Panc1 (cell line): Measurements from ENCODE around the gene C19orf12.

Experiments
- TCF7L2 ChIP-seq: IDR thresholded peaks from 2 replicates; pipeline ENCODE4 v1.6.1; 2011; ENCODE audit warnings: mild to moderate bottlenecking, low read depth, low read length, inconsistent platforms
- TF ChIP-seq, protein P1 (sequence below): fragments of 450-650 bp; IDR thresholded peaks from 2 replicates; pipeline ENCODE4 v1.5.1; 2017; ENCODE audit warnings: mild to moderate bottlenecking

DNA sequence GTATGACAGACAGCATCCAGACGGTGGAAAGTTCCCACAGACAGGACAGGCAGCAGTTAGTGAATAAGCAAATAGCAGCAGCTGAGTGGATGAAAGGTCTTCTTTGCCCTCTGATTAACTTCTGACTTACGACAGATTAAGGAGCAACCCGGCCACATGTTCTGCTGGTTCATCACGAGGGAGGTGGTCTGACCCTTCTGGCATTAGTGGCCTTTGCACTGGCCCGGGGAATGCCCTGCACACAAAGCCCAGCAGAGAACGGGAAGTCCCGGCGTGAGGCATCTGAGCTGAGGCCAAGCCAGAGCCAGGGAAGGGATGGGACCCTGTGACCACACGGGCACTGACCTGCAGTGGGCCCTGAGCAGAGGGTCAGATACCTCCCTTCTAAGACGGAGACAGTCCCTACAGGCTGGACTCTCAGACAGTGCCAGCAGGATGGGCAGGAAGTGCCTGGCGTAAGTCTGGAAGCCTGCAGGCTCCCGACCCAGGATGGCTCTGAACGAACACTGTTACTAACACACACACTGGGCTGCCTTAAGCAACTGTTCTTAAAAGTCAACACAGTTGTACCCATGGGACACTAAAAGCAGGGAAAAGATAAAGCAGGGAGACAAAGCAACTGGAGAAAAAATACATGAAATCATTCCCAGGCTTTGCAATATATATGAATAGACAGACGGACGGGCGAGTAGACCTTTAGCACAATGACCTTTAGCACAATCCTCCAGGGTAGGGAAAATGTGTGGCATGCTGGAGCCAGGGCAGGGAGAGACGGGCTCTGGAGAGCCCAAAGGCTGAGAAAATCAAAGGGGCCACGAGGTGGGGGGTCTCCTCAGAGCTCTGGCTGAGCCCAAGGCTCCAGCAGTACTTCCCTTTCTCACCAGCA, 6.3 kb downstream of the C19orf12 start:
- TF ChIP-seq, protein P1, sequence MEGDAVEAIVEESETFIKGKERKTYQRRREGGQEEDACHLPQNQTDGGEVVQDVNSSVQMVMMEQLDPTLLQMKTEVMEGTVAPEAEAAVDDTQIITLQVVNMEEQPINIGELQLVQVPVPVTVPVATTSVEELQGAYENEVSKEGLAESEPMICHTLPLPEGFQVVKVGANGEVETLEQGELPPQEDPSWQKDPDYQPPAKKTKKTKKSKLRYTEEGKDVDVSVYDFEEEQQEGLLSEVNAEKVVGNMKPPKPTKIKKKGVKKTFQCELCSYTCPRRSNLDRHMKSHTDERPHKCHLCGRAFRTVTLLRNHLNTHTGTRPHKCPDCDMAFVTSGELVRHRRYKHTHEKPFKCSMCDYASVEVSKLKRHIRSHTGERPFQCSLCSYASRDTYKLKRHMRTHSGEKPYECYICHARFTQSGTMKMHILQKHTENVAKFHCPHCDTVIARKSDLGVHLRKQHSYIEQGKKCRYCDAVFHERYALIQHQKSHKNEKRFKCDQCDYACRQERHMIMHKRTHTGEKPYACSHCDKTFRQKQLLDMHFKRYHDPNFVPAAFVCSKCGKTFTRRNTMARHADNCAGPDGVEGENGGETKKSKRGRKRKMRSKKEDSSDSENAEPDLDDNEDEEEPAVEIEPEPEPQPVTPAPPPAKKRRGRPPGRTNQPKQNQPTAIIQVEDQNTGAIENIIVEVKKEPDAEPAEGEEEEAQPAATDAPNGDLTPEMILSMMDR = no peak
- TF ChIP-seq TCF7L2 = no peak
